Fibroblast of mammary gland (primary cell): Measurements from ENCODE around the gene CT47C1.

Experiments used
- DNase-seq: peaks from one replicate; pipeline ENCODE4 v3.0.0-alpha.2; 2010; ENCODE audit warnings: low read depth
- H3K4me3 ChIP-seq: 2 replicates; pipeline ENCODE4 v1.5.1; 2011; ENCODE audit warnings: low read depth, mild to moderate bottlenecking, low read length, moderate library complexity; ENCODE audit not compliant: control insufficient read depth
- CTCF ChIP-seq: conservative IDR thresholded peaks from 2 replicates; pipeline ENCODE4 v1.5.1; 2011; ENCODE audit warnings: low read depth, low read length, inconsistent platforms; ENCODE audit not compliant: control insufficient read depth, insufficient read depth

The CT47C1 gene

GRCh38 chrX:119040432-119040831, 32.4 kb upstream of the CT47C1 start:
- no peak for TF ChIP-seq CTCF
- no peak overlapping the region for H3K4me3 ChIP-seq
- DNase-seq = peak; percentile 25

- DNase-seq = peak; percentile 93
- no peak overlapping the region for H3K4me3 ChIP-seq
- no peak for TF ChIP-seq CTCF
These were observed 31.6 kb upstream of the CT47C1 start for GRCh38 chrX:119041175-119041574.

GRCh38 chrX:119042040-119042439, 30.8 kb upstream of the CT47C1 start:
- H3K4me3 ChIP-seq = no peak overlapping the region
- no peak for DNase-seq
- no peak for TF ChIP-seq CTCF

GRCh38 chrX:119042996-119043395, 29.8 kb upstream of the CT47C1 start:
- no peak for DNase-seq
- no peak for TF ChIP-seq CTCF
- no peak overlapping the region for H3K4me3 ChIP-seq

- DNase-seq = peak; percentile 25
- TF ChIP-seq CTCF = no peak
- H3K4me3 ChIP-seq = no peak overlapping the region
These were observed 26.9 kb upstream of the CT47C1 start for GRCh38 chrX:119045884-119046283.

GRCh38 chrX:119055687-119056086, 17.1 kb upstream of the CT47C1 start:
- no peak for DNase-seq
- no peak overlapping the region for H3K4me3 ChIP-seq

More at GRCh38 chrX:119055687-119056086, 17.1 kb upstream of the CT47C1 start:
- TF ChIP-seq CTCF = no peak
